Upper lobe of left lung (tissue), 6 donors: ENCODE data around the gene MTCL1. TPM values are rescaled to one million over a fixed set of nuclear protein-coding genes. Genes with fewer than 3 reads are reported as not detected.

ENCODE experiments used
- ATAC-seq, 2 donors: fragments of 200-7000 bp; cut with Tn5 transposase; one replicate each; pipeline ENCODE4 v1.9.1; 2022; ENCODE audit warnings: mild to moderate bottlenecking in 2 of 2, moderate library complexity in 2 of 2; ENCODE audit not compliant: low FRiP score in 2 of 2
- DNase-seq, 2 donors: peaks; one replicate each; pipeline ENCODE4 v3.0.0-alpha.2; 2019 to 2020
- H3K27ac ChIP-seq, 4 donors: fragments of 200-600 bp; sonication (generic); one replicate each; pipeline ENCODE4 v1.5.1; 2016 to 2019
- H3K27me3 ChIP-seq, 4 donors: fragments of 200-600 bp; sonication (generic); one replicate each; pipeline ENCODE4 v1.5.1; 2017 to 2019
- H3K36me3 ChIP-seq, 4 donors: fragments of 200-600 bp; sonication (generic); one replicate each; pipeline ENCODE4 v1.5.1; 2016 to 2019
- H3K4me1 ChIP-seq, 4 donors: fragments of 200-600 bp; sonication (generic); one replicate each; pipeline ENCODE4 v1.5.1; 2018 to 2019
- H3K4me3 ChIP-seq, 4 donors: fragments of 200-600 bp; sonication (generic); one replicate each; pipeline ENCODE4 v1.5.1; 2017 to 2019; ENCODE audit warnings: mild to moderate bottlenecking in 2 of 4, moderate library complexity in 1 of 4
- H3K9me3 ChIP-seq, 4 donors: fragments of 200-600 bp; sonication (generic); one replicate each; pipeline ENCODE4 v1.5.1; 2018 to 2019
- CTCF ChIP-seq, 6 experiments: fragments of 450-650 bp in 4 of 6; fragments of 200-600 bp in 2 of 6; sonication (generic) in 2 of 6; IDR thresholded peaks; one replicate each; pipeline ENCODE4 v1.5.1; 2016 to 2019; ENCODE audit warnings: antibody characterized with exemption in 6 of 6
- EP300 ChIP-seq, 4 donors: sonication (generic); formaldehyde crosslinking; IDR thresholded peaks; one replicate each; pipeline ENCODE4 v1.5.1; 2017; ENCODE audit warnings: antibody characterized with exemption in 4 of 4, control low read depth in 2 of 4
- POLR2A ChIP-seq, 4 donors: fragments of 450-650 bp; IDR thresholded peaks; one replicate each; pipeline ENCODE4 v1.5.1; 2016 to 2017; ENCODE audit warnings: antibody characterized with exemption in 4 of 4, mild to moderate bottlenecking in 2 of 4
- POLR2AphosphoS5 ChIP-seq, 2 donors: sonication (generic); formaldehyde crosslinking; IDR thresholded peaks; one replicate each; pipeline ENCODE4 v1.5.1; 2017; ENCODE audit warnings: antibody characterized with exemption in 2 of 2
- WGBS, 2 donors: methylation state at CpG; one replicate each; pipeline ENCODE4 v1.1.5; 2017 to 2018; 5-methylcytosine and 5-hydroxymethylcytosine counted together
- total RNA-seq, 6 donors: library from RNA; depleted of rRNA in 4 of 6; stranded (reverse); fragments of >200 nt in 4 of 6; gene quantifications; one replicate each; pipeline versions ENCODE4 v1.1.0 to v1.2.1, GENCODE V29; 2016 to 2021
- donor health status: DM: no; HTN: no; CAD: no; lungs with moderate emphysema.
- donor health status: DM: no; HTN: yes; CAD: no; lungs with severe emphysema.

Gene MTCL1
- total RNA-seq, 6 donors from 2014 or later, result 4.5 to 17.9 (median 8.1) TPM

- TF ChIP-seq POLR2AphosphoS5 (IDR thresholded peaks at IDR 0.05), result no peak
- no peak for TF ChIP-seq EP300 (IDR thresholded peaks at IDR 0.05)
- TF ChIP-seq POLR2A (IDR thresholded peaks at IDR 0.05), result no peak
- no peak for TF ChIP-seq CTCF (IDR thresholded peaks at IDR 0.05)
- Histone ChIP-seq H3K27ac (no peak overlapping the region), H3K27me3 (peaks cover 0 to 13% (median 10%) of the 10 kb centered on the region in 4 donors), H3K9me3 (no peaks in the 10 kb centered on the region), H3K4me3 (no peak overlapping the region), H3K4me1 (peaks cover 23 to 27% (median 24%) of the 10 kb centered on the region in 4 donors), H3K36me3 (no peaks in the 10 kb centered on the region)
- no peak for ATAC-seq
- 87 to 94% methylated on average over 9 of the region's 9 CpGs for WGBS, 2 donors
- DNase-seq, result no peak
Measured at GRCh38 chr18:8708670-8709069, 3.3 kb downstream of the MTCL1 start.

GRCh38 chr18:8709248-8710059 lies 4.1 kb downstream of the MTCL1 start:
- Histone ChIP-seq H3K27ac (no peak overlapping the region), H3K36me3 (no peaks in the 10 kb centered on the region), H3K4me1 (peaks cover 15 to 19% (median 17%) of the 10 kb centered on the region in 4 donors), H3K9me3 (no peaks in the 10 kb centered on the region), H3K4me3 (no peak overlapping the region), H3K27me3 (peaks cover 0 to 13% (median 10%) of the 10 kb centered on the region in 4 donors)
- ATAC-seq, result no peak
- WGBS, 2 donors, result 90 to 91% methylated on average over 14 of the region's 14 CpGs
- no peak for DNase-seq
- TF ChIP-seq EP300 (IDR thresholded peaks at IDR 0.05) (no peak), POLR2A (IDR thresholded peaks at IDR 0.05) (no peak), POLR2AphosphoS5 (IDR thresholded peaks at IDR 0.05) (no peak), CTCF (IDR thresholded peaks at IDR 0.05) (no peak)

GRCh38 chr18:8711736-8712135 lies 6.4 kb downstream of the MTCL1 start:
- H3K4me3 ChIP-seq, result no peak overlapping the region
- TF ChIP-seq CTCF (IDR thresholded peaks at IDR 0.05) (no peak), EP300 (IDR thresholded peaks at IDR 0.05) (no peak), POLR2AphosphoS5 (IDR thresholded peaks at IDR 0.05) (no peak), POLR2A (IDR thresholded peaks at IDR 0.05) (no peak)
- H3K27ac ChIP-seq, result no peak overlapping the region
- no peaks in the 10 kb centered on the region for H3K9me3 ChIP-seq
- ATAC-seq, result no peak
- 93 to 97% methylated on average over 5 of the region's 5 CpGs for WGBS, 2 donors
- peaks cover 0 to 4% (median 3%) of the 10 kb centered on the region in 4 donors for H3K27me3 ChIP-seq
- H3K4me1 ChIP-seq, result peaks cover 5 to 8% (median 6%) of the 10 kb centered on the region in 4 donors
- no peaks in the 10 kb centered on the region for H3K36me3 ChIP-seq
- no peak for DNase-seq

GRCh38 chr18:8713691-8714090 lies 8.3 kb downstream of the MTCL1 start:
- no peak for TF ChIP-seq POLR2AphosphoS5 (IDR thresholded peaks at IDR 0.05)
- H3K27me3 ChIP-seq, result no peaks in the 10 kb centered on the region
- no peaks in the 10 kb centered on the region for H3K36me3 ChIP-seq
- no peak for ATAC-seq
- no peak overlapping the region for H3K27ac ChIP-seq
- no peak overlapping the region for H3K4me3 ChIP-seq
- no peaks in the 10 kb centered on the region for H3K4me1 ChIP-seq
- DNase-seq, result no peak
- no peaks in the 10 kb centered on the region for H3K9me3 ChIP-seq
- WGBS, 2 donors, result 58 to 61% methylated on average over 8 of the region's 8 CpGs

GRCh38 chr18:8715599-8715998 lies 10.2 kb downstream of the MTCL1 start:
- H3K27me3 ChIP-seq, result no peaks in the 10 kb centered on the region
- WGBS, 2 donors, result 88 to 89% methylated on average over 4 of the region's 4 CpGs
- no peak for TF ChIP-seq POLR2A (IDR thresholded peaks at IDR 0.05)
- no peak for TF ChIP-seq CTCF (IDR thresholded peaks at IDR 0.05)
- TF ChIP-seq EP300 (IDR thresholded peaks at IDR 0.05), result no peak
- no peak for TF ChIP-seq POLR2AphosphoS5 (IDR thresholded peaks at IDR 0.05)
- H3K36me3 ChIP-seq, result no peaks in the 10 kb centered on the region
- H3K9me3 ChIP-seq, result no peaks in the 10 kb centered on the region
- ATAC-seq (no peak), DNase-seq (no peak)
- no peaks in the 10 kb centered on the region for H3K4me1 ChIP-seq
- H3K4me3 ChIP-seq, result no peak overlapping the region
- H3K27ac ChIP-seq, result no peak overlapping the region
